CD4-positive, alpha-beta T cell (primary cell): ENCODE results near the gene ASTN2. TPM values are rescaled to one million over a fixed set of nuclear protein-coding genes. Genes with fewer than 3 reads are reported as not detected.

Experiments used
- ATAC-seq: fragments of 200-7000 bp; cut with Tn5 transposase; one replicate; pipeline ENCODE4 v1.10.0; 2022; ENCODE audit warnings: mild to moderate bottlenecking; ENCODE audit not compliant: poor library complexity
- CTCF ChIA-PET: fragments of 350-600 bp; sonication (Branson Sonifier 250); formaldehyde crosslinking; loops from one replicate; lab custom pipeline; 2021; ENCODE audit warnings: antibody characterized with exemption, inconsistent platforms; lab: Charles Lee
- POLR2A ChIA-PET: fragments of 350-600 bp; sonication (Branson Sonifier 250); formaldehyde crosslinking; loops from one replicate; lab custom pipeline; 2021; ENCODE audit warnings: antibody characterized with exemption, inconsistent platforms; lab: Charles Lee
- DNase-seq, 14 experiments: peaks; one replicate each; pipeline ENCODE4 v3.0.0-alpha.2; 2013 to 2020; ENCODE audit warnings: mixed read lengths in 2 of 14
- H3K27ac ChIP-seq, 2 donors: one replicate each; pipeline versions ENCODE4 v1.5.1 to v1.7.0; 2013; ENCODE audit warnings: low read length in 2 of 2, low read depth in 1 of 2, mild to moderate bottlenecking in 1 of 2
- H3K27me3 ChIP-seq, 2 experiments: 1 replicate in 1 of 2; 2 replicates in 1 of 2; pipeline versions ENCODE4 v1.6.1 to v1.7.0; 2013; ENCODE audit warnings: low read length in 2 of 2, control low read depth in 1 of 2, mild to moderate bottlenecking in 1 of 2, moderate library complexity in 1 of 2; ENCODE audit not compliant: insufficient read depth in 2 of 2, control insufficient read depth in 1 of 2
- H3K36me3 ChIP-seq: one replicate; pipeline ENCODE4 v1.6.1; 2013; ENCODE audit warnings: low read length, control low read depth; ENCODE audit not compliant: insufficient read depth
- H3K4me1 ChIP-seq: one replicate; pipeline ENCODE4 v1.6.1; 2013; ENCODE audit warnings: low read length, control low read depth; ENCODE audit not compliant: insufficient read depth
- H3K4me3 ChIP-seq: one replicate; pipeline ENCODE4 v1.5.1; 2013; ENCODE audit warnings: mild to moderate bottlenecking, low read length, moderate library complexity
- H3K9me3 ChIP-seq, 2 experiments: 1 replicate in 1 of 2; 2 replicates in 1 of 2; pipeline versions ENCODE4 v1.6.1 to v1.7.0; 2013; ENCODE audit warnings: low read length in 2 of 2, mild to moderate bottlenecking in 2 of 2, control low read depth in 1 of 2, moderate library complexity in 1 of 2; ENCODE audit not compliant: control insufficient read depth in 1 of 2, insufficient read depth in 1 of 2
- H3K27ac Mint-ChIP-seq: one replicate; pipeline ENCODE4 v1.8.0; 2020; ENCODE audit warnings: mixed read lengths
- H3K27me3 Mint-ChIP-seq: one replicate; pipeline ENCODE4 v1.8.0; 2021; ENCODE audit warnings: mixed read lengths
- H3K36me3 Mint-ChIP-seq: one replicate; pipeline ENCODE4 v1.8.0; 2021; ENCODE audit warnings: low read depth, mixed read lengths
- H3K4me1 Mint-ChIP-seq: one replicate; pipeline ENCODE4 v1.8.0; 2021; ENCODE audit warnings: low read depth, mixed read lengths
- H3K4me3 Mint-ChIP-seq: one replicate; pipeline ENCODE4 v1.8.0; 2020; ENCODE audit warnings: mild to moderate bottlenecking, mixed read lengths
- H3K9me3 Mint-ChIP-seq: one replicate; pipeline ENCODE4 v1.8.0; 2020; ENCODE audit warnings: mixed read lengths
- CTCF ChIP-seq: fragments of 200-600 bp; IDR thresholded peaks from one replicate; pipeline ENCODE4 v1.8.0; 2022; ENCODE audit warnings: antibody characterized with exemption, mild to moderate bottlenecking
- intact Hi-C, 2 experiments: fragments of 100-400 bp; cut with DNase I in 1 of 2; cut with micrococcal nuclease in 1 of 2; formaldehyde crosslinking; loops; one replicate each; pipeline versions ENCODE4 v1.15.1 to v1.9.0; 2023 to 2025; cut with DNase I, micrococcal nuclease
- total RNA-seq, 174 experiments: library from RNA in 2 of 174; stranded (reverse) in 2 of 174; gene quantifications; one replicate each; pipeline ENCODE4 v1.2.3 and lab custom pipeline; 2021 to 2026

The ASTN2 gene
- total RNA-seq, 2 experiments from 2014 or later = 2.3 to 2.4 TPM

GRCh38 chr9:116566677-116567488 is 848.0 kb downstream of the ASTN2 start:
- POLR2A ChIA-PET = no interaction called here

GRCh38 chr9:116565986-116566385 is 848.9 kb downstream of the ASTN2 start:
- no peaks in the 10 kb centered on the region for H3K27me3 ChIP-seq
- Mint-ChIP-seq H3K27ac (no peak overlapping the region), H3K4me3 (no peak overlapping the region), H3K9me3 (peaks cover 4% of the 10 kb centered on the region), H3K4me1 (no peaks in the 10 kb centered on the region), H3K27me3 (no peaks in the 10 kb centered on the region), H3K36me3 (no peaks in the 10 kb centered on the region)
- no peak for TF ChIP-seq CTCF
- no peaks in the 10 kb centered on the region for H3K36me3 ChIP-seq
- ATAC-seq (no peak), DNase-seq (no peak)
- H3K4me1 ChIP-seq = no peaks in the 10 kb centered on the region
- intact Hi-C loops = no loop called here
- ChIA-PET POLR2A (no interaction called here), CTCF (no interaction called here)
- no peak overlapping the region for H3K27ac ChIP-seq
- H3K4me3 ChIP-seq = no peak overlapping the region
- no peaks in the 10 kb centered on the region for H3K9me3 ChIP-seq

More at GRCh38 chr9:116566677-116567488, 848.0 kb downstream of the ASTN2 start:
- TF ChIP-seq CTCF = no peak
- H3K36me3 Mint-ChIP-seq = no peaks in the 10 kb centered on the region
- peaks cover 4% of the 10 kb centered on the region for H3K9me3 Mint-ChIP-seq
- H3K36me3 ChIP-seq = no peaks in the 10 kb centered on the region
- no peaks in the 10 kb centered on the region for H3K4me1 ChIP-seq
- intact Hi-C loops = no loop called here
- H3K27me3 ChIP-seq = no peaks in the 10 kb centered on the region
- H3K27ac ChIP-seq = no peak overlapping the region
- DNase-seq (no peak), ATAC-seq (no peak)
- H3K4me3 Mint-ChIP-seq = no peak overlapping the region
- H3K9me3 ChIP-seq = no peaks in the 10 kb centered on the region
- H3K27ac Mint-ChIP-seq = no peak overlapping the region
- H3K4me1 Mint-ChIP-seq = no peaks in the 10 kb centered on the region
- H3K27me3 Mint-ChIP-seq = no peaks in the 10 kb centered on the region
- CTCF ChIA-PET = no interaction called here
- no peak overlapping the region for H3K4me3 ChIP-seq

DNA sequence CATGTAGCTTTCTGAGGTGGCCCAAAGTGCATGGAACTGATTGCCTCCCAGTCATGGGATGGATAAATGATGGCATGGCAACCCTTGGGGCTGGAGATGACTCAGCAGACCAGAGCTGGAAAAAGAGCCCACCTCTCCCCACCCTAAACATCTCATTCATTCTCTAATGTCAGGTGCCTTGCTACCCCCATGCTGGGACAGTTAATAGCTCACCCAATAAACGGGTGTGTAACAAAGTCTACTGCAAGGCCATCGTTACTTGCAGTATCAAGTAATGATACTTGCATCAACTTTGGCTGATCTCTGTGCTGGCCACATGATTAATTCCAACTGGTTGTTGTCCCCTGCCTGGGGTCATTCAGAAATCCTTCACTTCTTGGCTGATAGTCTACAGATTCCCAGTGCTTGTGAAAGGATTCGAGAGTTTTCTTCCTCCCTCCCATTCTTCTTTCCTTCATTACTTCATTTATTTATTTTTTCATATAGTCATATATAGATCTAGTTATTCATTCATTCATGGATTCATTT is 850.5 kb downstream of the ASTN2 start:
- Histone ChIP-seq H3K4me1 (no peaks in the 10 kb centered on the region), H3K36me3 (no peaks in the 10 kb centered on the region), H3K27me3 (no peaks in the 10 kb centered on the region), H3K4me3 (no peak overlapping the region), H3K9me3 (no peaks in the 10 kb centered on the region), H3K27ac (no peak overlapping the region)
- no peaks in the 10 kb centered on the region for H3K27me3 Mint-ChIP-seq
- H3K9me3 Mint-ChIP-seq = peaks cover 4% of the 10 kb centered on the region
- ChIA-PET CTCF (no interaction called here), POLR2A (no interaction called here)
- H3K27ac Mint-ChIP-seq = no peak overlapping the region
- TF ChIP-seq CTCF = no peak
- intact Hi-C loops = no loop called here
- no peak for DNase-seq
- no peaks in the 10 kb centered on the region for H3K36me3 Mint-ChIP-seq
- no peak overlapping the region for H3K4me3 Mint-ChIP-seq
- no peak for ATAC-seq
- H3K4me1 Mint-ChIP-seq = no peaks in the 10 kb centered on the region
